GM23338 (cell line): ENCODE data around the gene DNAAF5. TPM values are rescaled to one million over a fixed set of nuclear protein-coding genes. Genes with fewer than 3 reads are reported as not detected.

Experiments
- ATAC-seq: fragments of 200-7000 bp; cut with Tn5 transposase; 3 replicates; pipeline ENCODE4 v1.9.1; 2020
- DNase-seq: peaks from one replicate; pipeline ENCODE4 v3.0.0-alpha.2; 2015; ENCODE audit warnings: low spot score
- H2AFZ ChIP-seq: fragments of 200-600 bp; sonication (generic); 2 replicates; pipeline ENCODE4 v1.8.0; 2016; ENCODE audit warnings: antibody characterized with exemption, mild to moderate bottlenecking, moderate library complexity
- H3F3A ChIP-seq: fragments of 200-600 bp; sonication (generic); replicated peaks from 2 replicates; pipeline ENCODE4 v1.8.0; 2017; ENCODE audit warnings: antibody characterized with exemption, mixed run types, low read depth
- H3K27ac ChIP-seq: fragments of 200-600 bp; sonication (generic); 2 replicates; pipeline ENCODE4 v1.6.1; 2016; ENCODE audit warnings: low read depth
- H3K27me3 ChIP-seq: fragments of 200-600 bp; sonication (generic); 2 replicates; pipeline ENCODE4 v1.8.0; 2016; ENCODE audit warnings: mild to moderate bottlenecking, mixed run types, moderate library complexity; ENCODE audit not compliant: insufficient read depth
- H3K36me3 ChIP-seq: fragments of 200-600 bp; sonication (generic); 2 replicates; pipeline ENCODE4 v1.8.0; 2016; ENCODE audit warnings: mild to moderate bottlenecking; ENCODE audit not compliant: insufficient read depth
- H3K4me1 ChIP-seq: fragments of 200-600 bp; sonication (generic); 2 replicates; pipeline ENCODE4 v1.8.0; 2016; ENCODE audit warnings: mild to moderate bottlenecking, moderate library complexity; ENCODE audit not compliant: insufficient read depth
- H3K4me2 ChIP-seq: fragments of 200-600 bp; sonication (generic); 2 replicates; pipeline ENCODE4 v1.7.1; 2017; ENCODE audit warnings: mixed run types
- H3K4me3 ChIP-seq: fragments of 200-600 bp; sonication (generic); 2 replicates; pipeline ENCODE4 v1.6.1; 2016; ENCODE audit warnings: mixed run types
- H3K79me2 ChIP-seq: fragments of 200-600 bp; sonication (generic); replicated peaks from 2 replicates; pipeline ENCODE4 v1.8.0; 2017; ENCODE audit warnings: mild to moderate bottlenecking; ENCODE audit not compliant: insufficient read depth
- H3K9me2 ChIP-seq: fragments of 200-600 bp; sonication (generic); 2 replicates; pipeline ENCODE4 v1.8.0; 2017; ENCODE audit not compliant: insufficient read depth
- H4K20me1 ChIP-seq: fragments of 200-600 bp; sonication (generic); replicated peaks from 2 replicates; pipeline ENCODE4 v1.8.0; 2017; ENCODE audit warnings: mild to moderate bottlenecking; ENCODE audit not compliant: insufficient read depth
- H3K27ac Mint-ChIP-seq: 2 replicates; pipeline ENCODE4 v1.8.0; 2020; ENCODE audit warnings: inconsistent platforms, mild to moderate bottlenecking, moderate library complexity, mixed read lengths
- H3K27me3 Mint-ChIP-seq: 3 replicates; pipeline ENCODE4 v1.8.0; 2022; ENCODE audit warnings: low read depth, mild to moderate bottlenecking, moderate library complexity, mixed read lengths, inconsistent platforms; ENCODE audit not compliant: insufficient read depth, poor library complexity
- H3K36me3 Mint-ChIP-seq: 3 replicates; pipeline ENCODE4 v1.8.0; 2021; ENCODE audit warnings: low read depth, mild to moderate bottlenecking, inconsistent platforms, moderate library complexity, mixed read lengths
- H3K4me1 Mint-ChIP-seq: 3 replicates; pipeline ENCODE4 v1.8.0; 2020; ENCODE audit warnings: mild to moderate bottlenecking, inconsistent platforms, mixed read lengths
- H3K4me3 Mint-ChIP-seq: 3 replicates; pipeline ENCODE4 v1.8.0; 2021; ENCODE audit warnings: moderate library complexity, mild to moderate bottlenecking, inconsistent platforms, mixed read lengths
- H3K9me3 Mint-ChIP-seq: 3 replicates; pipeline ENCODE4 v1.8.0; 2020; ENCODE audit warnings: moderate library complexity, mild to moderate bottlenecking, inconsistent platforms, mixed read lengths
- CREB1 ChIP-seq: fragments of 250-450 bp; sonication (Bioruptor Pico); IDR thresholded peaks from 2 replicates; pipeline ENCODE4 v1.5.0; 2020; ENCODE audit warnings: low read depth, mild to moderate bottlenecking, moderate library complexity
- NANOG ChIP-seq: IDR thresholded peaks from 2 replicates; pipeline ENCODE4 v1.6.1; 2016; ENCODE audit warnings: antibody characterized with exemption, borderline replicate concordance
- POLR2AphosphoS5 ChIP-seq: IDR thresholded peaks from 2 replicates; pipeline ENCODE4 v1.6.1; 2016; ENCODE audit warnings: antibody characterized with exemption, low read depth
- ZNF331 ChIP-seq: fragments of 250-450 bp; sonication (Bioruptor Pico); IDR thresholded peaks from 2 replicates; pipeline ENCODE4 v1.5.0; 2020; ENCODE audit warnings: low read depth, mild to moderate bottlenecking, moderate library complexity
- polyA plus RNA-seq: library from polyadenylated mRNA; unstranded; fragments of >200 nt; fragmentation: Nextera tagmentation; extraction: Ambion mirVana; gene quantifications from 2 replicates; pipeline ENCODE4 v1.2.1, GENCODE V29; 2016
- total RNA-seq: library from RNA; depleted of rRNA; stranded (reverse); fragments of >200 nt; shearing (Covaris generic); gene quantifications from 2 replicates; pipeline ENCODE4 v1.2.3, GENCODE V29; 2014
- TF ChIP-seq, protein P1 (sequence below): IDR thresholded peaks from one replicate; pipeline ENCODE4 v1.6.1; 2018; ENCODE audit warnings: antibody characterized with exemption; ENCODE audit not compliant: unreplicated experiment
- TF ChIP-seq, protein P2 (sequence below), 2 experiments: fragments of 200-600 bp in 1 of 2; sonication (generic) in 1 of 2; conservative IDR thresholded peaks; 2 replicates each; pipeline versions ENCODE4 v1.5.1 to v1.6.1; 2016 to 2017; ENCODE audit warnings: antibody characterized with exemption in 2 of 2, low read depth in 2 of 2, mild to moderate bottlenecking in 2 of 2, moderate library complexity in 1 of 2

DNAAF5 gene
- total and polyA plus RNA-seq, 2 experiments from 2014 or later: 20.4 to 86.7 TPM

- no peak overlapping the region for H3K4me3 Mint-ChIP-seq
- Histone ChIP-seq H2AFZ (no peak overlapping the region), H4K20me1 (0 out of 2 replicates have a peak, but pooled peaks cover 11% of the 10 kb centered on the region), H3K4me1 (no peaks in the 10 kb centered on the region), H3K4me3 (no peak overlapping the region), H3F3A (no peaks in the 10 kb centered on the region; the same call in 1 of the 2 replicates), H3K4me2 (no peak overlapping the region), H3K79me2 (0 out of 2 replicates have a peak, but pooled peaks cover 4% of the 10 kb centered on the region), H3K9me2 (no peaks in the 10 kb centered on the region), H3K27ac (no peak overlapping the region), H3K36me3 (peaks cover 14% of the 10 kb centered on the region), H3K27me3 (no peaks in the 10 kb centered on the region)
- peaks cover 47% of the 10 kb centered on the region for H3K36me3 Mint-ChIP-seq
- no peaks in the 10 kb centered on the region; the same call in 2 of the 3 replicates for H3K9me3 Mint-ChIP-seq
- no peak overlapping the region for H3K27ac Mint-ChIP-seq
- DNase-seq (no peak), ATAC-seq (no peak)
- TF ChIP-seq ZNF331 (CRISPR knock-in tag) (no peak), CREB1 (CRISPR knock-in tag) (no peak), POLR2AphosphoS5 (no peak)
- H3K27me3 Mint-ChIP-seq: peaks cover 8% of the 10 kb centered on the region
- H3K4me1 Mint-ChIP-seq: no peaks in the 10 kb centered on the region; the same call in 2 of the 3 replicates
Observed at GRCh38 chr7:767941-768731, 41.6 kb downstream of the DNAAF5 start.

- Mint-ChIP-seq H3K27me3 (peaks cover 8% of the 10 kb centered on the region), H3K27ac (no peak overlapping the region), H3K4me3 (no peak overlapping the region), H3K36me3 (peaks cover 40% of the 10 kb centered on the region), H3K4me1 (no peaks in the 10 kb centered on the region; the same call in 1 of the 3 replicates), H3K9me3 (no peaks in the 10 kb centered on the region; the same call in 2 of the 3 replicates)
- Histone ChIP-seq H3K4me1 (no peaks in the 10 kb centered on the region), H3K27me3 (no peaks in the 10 kb centered on the region), H3K9me2 (no peaks in the 10 kb centered on the region), H3K4me2 (no peak overlapping the region), H4K20me1 (0 out of 2 replicates have a peak, but pooled peaks cover 11% of the 10 kb centered on the region), H3K79me2 (0 out of 2 replicates have a peak, but pooled peaks cover 4% of the 10 kb centered on the region), H3K4me3 (no peak overlapping the region), H2AFZ (no peak overlapping the region), H3F3A (peaks cover 6% of the 10 kb centered on the region; the same call in 1 of the 2 replicates), H3K27ac (no peak overlapping the region), H3K36me3 (peaks cover 12% of the 10 kb centered on the region)
- ATAC-seq (peak; percentile 81), DNase-seq (peak; percentile 77)
- TF ChIP-seq, protein P1, sequence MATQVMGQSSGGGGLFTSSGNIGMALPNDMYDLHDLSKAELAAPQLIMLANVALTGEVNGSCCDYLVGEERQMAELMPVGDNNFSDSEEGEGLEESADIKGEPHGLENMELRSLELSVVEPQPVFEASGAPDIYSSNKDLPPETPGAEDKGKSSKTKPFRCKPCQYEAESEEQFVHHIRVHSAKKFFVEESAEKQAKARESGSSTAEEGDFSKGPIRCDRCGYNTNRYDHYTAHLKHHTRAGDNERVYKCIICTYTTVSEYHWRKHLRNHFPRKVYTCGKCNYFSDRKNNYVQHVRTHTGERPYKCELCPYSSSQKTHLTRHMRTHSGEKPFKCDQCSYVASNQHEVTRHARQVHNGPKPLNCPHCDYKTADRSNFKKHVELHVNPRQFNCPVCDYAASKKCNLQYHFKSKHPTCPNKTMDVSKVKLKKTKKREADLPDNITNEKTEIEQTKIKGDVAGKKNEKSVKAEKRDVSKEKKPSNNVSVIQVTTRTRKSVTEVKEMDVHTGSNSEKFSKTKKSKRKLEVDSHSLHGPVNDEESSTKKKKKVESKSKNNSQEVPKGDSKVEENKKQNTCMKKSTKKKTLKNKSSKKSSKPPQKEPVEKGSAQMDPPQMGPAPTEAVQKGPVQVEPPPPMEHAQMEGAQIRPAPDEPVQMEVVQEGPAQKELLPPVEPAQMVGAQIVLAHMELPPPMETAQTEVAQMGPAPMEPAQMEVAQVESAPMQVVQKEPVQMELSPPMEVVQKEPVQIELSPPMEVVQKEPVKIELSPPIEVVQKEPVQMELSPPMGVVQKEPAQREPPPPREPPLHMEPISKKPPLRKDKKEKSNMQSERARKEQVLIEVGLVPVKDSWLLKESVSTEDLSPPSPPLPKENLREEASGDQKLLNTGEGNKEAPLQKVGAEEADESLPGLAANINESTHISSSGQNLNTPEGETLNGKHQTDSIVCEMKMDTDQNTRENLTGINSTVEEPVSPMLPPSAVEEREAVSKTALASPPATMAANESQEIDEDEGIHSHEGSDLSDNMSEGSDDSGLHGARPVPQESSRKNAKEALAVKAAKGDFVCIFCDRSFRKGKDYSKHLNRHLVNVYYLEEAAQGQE: no peak
- TF ChIP-seq NANOG: no peak
- TF ChIP-seq, protein P2, sequence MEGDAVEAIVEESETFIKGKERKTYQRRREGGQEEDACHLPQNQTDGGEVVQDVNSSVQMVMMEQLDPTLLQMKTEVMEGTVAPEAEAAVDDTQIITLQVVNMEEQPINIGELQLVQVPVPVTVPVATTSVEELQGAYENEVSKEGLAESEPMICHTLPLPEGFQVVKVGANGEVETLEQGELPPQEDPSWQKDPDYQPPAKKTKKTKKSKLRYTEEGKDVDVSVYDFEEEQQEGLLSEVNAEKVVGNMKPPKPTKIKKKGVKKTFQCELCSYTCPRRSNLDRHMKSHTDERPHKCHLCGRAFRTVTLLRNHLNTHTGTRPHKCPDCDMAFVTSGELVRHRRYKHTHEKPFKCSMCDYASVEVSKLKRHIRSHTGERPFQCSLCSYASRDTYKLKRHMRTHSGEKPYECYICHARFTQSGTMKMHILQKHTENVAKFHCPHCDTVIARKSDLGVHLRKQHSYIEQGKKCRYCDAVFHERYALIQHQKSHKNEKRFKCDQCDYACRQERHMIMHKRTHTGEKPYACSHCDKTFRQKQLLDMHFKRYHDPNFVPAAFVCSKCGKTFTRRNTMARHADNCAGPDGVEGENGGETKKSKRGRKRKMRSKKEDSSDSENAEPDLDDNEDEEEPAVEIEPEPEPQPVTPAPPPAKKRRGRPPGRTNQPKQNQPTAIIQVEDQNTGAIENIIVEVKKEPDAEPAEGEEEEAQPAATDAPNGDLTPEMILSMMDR (conservative IDR thresholded peaks at IDR 0.05; ENCODE audit: low read depth in 2 of 2): peak; percentile 42
Observed at GRCh38 chr7:768881-769504, 42.5 kb downstream of the DNAAF5 start.
